Measurements from ENCODE around the gene PHLPP1.

The PHLPP1 gene

DNA sequence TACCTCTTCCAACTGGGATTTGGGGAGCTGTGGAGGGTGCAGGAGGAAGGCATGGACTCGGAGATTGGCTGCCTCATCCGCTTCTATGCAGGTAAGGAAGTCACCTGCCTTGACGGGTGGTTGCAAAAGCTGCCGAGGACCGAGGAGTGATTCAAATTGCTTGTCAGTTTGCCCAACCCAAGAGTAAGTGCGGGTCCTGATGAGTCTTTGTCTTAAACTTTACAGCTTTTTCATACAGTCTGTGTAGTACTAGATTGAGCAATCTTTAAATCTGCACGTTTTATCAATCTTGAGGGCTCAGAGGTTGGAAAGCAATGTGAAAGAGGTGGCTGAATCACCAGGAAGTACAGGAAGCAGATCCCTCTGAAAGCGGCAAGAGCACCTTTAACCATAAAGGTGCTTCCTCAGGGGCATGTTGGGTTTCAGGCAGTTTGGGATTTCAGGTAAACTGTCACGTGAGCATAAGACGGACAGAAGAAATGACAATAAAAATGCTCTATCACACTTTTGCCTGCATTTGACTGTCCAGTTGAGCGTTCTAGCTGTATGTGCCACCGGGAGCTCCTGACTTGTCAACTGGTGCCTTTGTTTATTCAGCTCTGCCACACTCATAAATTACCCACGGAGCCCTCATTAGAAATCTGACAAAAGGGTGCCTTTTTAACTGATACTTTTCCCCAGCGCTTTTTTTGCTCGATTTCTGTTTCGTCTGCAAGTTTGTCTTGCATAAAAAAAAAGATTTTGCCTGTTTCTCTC, 2.0 kb downstream of the PHLPP1 start (continued):
- TF ChIP-seq ZNF175 (tag by site-specific recombination; IDR thresholded peaks at IDR 0.05) (no peak), ZNF664 (tag by site-specific recombination; IDR thresholded peaks at IDR 0.05) (no peak), GLIS1 (tag by site-specific recombination; IDR thresholded peaks at IDR 0.05) (no peak; the same call in 1 of the 2 replicates), PATZ1 (tag by site-specific recombination; IDR thresholded peaks at IDR 0.05) (no peak), ZEB2 (tag by site-specific recombination; IDR thresholded peaks at IDR 0.05) (peak; percentile 80; the same call in 1 of the 2 replicates), SP3 (tag by site-specific recombination; IDR thresholded peaks at IDR 0.05) (0 out of 2 replicates have a peak, but pooled peaks have one; percentile 18), HOXC10 (CRISPR knock-in tag; IDR thresholded peaks at IDR 0.05) (no peak), ZNF2 (tag by site-specific recombination; IDR thresholded peaks at IDR 0.05) (no peak), ZNF214 (tag by site-specific recombination; IDR thresholded peaks at IDR 0.05; ENCODE audit: borderline replicate concordance) (no peak), FEZF1 (tag by site-specific recombination; IDR thresholded peaks at IDR 0.05) (peak; percentile 98), PBX3 (CRISPR knock-in tag; IDR thresholded peaks at IDR 0.05) (no peak), ZNF670 (tag by site-specific recombination; IDR thresholded peaks at IDR 0.05; ENCODE audit: low read depth) (no peak), ZFP37 (tag by site-specific recombination; IDR thresholded peaks at IDR 0.05) (peak; percentile 16; the same call in 1 of the 2 replicates), ELK4 (IDR thresholded peaks at IDR 0.05; ENCODE audit: borderline replicate concordance, low read depth, low read length) (no peak), ZNF580 (tag by site-specific recombination; IDR thresholded peaks at IDR 0.05) (peak; percentile 31; the same call in 1 of the 2 replicates), ZNF19 (tag by site-specific recombination; IDR thresholded peaks at IDR 0.05; ENCODE audit: low read depth) (no peak), ZNF184 (tag by site-specific recombination; IDR thresholded peaks at IDR 0.05) (no peak), ZNF112 (tag by site-specific recombination; IDR thresholded peaks at IDR 0.05) (no peak), ZNF624 (tag by site-specific recombination; IDR thresholded peaks at IDR 0.05) (no peak), ZNF549 (tag by site-specific recombination; IDR thresholded peaks at IDR 0.05) (no peak), MZF1 (tag by site-specific recombination; IDR thresholded peaks at IDR 0.05; ENCODE audit: borderline replicate concordance) (no peak)
- TF ChIP-seq, protein P1, sequence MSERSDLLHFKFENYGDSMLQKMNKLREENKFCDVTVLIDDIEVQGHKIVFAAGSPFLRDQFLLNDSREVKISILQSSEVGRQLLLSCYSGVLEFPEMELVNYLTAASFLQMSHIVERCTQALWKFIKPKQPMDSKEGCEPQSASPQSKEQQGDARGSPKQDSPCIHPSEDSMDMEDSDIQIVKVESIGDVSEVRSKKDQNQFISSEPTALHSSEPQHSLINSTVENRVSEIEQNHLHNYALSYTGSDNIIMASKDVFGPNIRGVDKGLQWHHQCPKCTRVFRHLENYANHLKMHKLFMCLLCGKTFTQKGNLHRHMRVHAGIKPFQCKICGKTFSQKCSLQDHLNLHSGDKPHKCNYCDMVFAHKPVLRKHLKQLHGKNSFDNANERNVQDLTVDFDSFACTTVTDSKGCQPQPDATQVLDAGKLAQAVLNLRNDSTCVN (tag by site-specific recombination; optimal IDR thresholded peaks at IDR 0.05): no peak
- TF ChIP-seq, protein P2, sequence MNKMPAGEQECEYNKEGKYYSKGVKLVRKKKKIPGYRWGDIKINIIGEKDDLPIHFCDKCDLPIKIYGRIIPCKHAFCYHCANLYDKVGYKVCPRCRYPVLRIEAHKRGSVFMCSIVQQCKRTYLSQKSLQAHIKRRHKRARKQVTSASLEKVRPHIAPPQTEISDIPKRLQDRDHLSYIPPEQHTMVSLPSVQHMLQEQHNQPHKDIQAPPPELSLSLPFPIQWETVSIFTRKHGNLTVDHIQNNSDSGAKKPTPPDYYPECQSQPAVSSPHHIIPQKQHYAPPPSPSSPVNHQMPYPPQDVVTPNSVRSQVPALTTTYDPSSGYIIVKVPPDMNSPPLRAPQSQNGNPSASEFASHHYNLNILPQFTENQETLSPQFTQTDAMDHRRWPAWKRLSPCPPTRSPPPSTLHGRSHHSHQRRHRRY (tag by site-specific recombination; IDR thresholded peaks at IDR 0.05): no peak
- TF ChIP-seq, protein P3, sequence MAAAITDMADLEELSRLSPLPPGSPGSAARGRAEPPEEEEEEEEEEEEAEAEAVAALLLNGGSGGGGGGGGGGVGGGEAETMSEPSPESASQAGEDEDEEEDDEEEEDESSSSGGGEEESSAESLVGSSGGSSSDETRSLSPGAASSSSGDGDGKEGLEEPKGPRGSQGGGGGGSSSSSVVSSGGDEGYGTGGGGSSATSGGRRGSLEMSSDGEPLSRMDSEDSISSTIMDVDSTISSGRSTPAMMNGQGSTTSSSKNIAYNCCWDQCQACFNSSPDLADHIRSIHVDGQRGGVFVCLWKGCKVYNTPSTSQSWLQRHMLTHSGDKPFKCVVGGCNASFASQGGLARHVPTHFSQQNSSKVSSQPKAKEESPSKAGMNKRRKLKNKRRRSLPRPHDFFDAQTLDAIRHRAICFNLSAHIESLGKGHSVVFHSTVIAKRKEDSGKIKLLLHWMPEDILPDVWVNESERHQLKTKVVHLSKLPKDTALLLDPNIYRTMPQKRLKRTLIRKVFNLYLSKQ (tag by site-specific recombination; IDR thresholded peaks at IDR 0.05; ENCODE audit: borderline replicate concordance): no peak
- TF ChIP-seq, protein P4, sequence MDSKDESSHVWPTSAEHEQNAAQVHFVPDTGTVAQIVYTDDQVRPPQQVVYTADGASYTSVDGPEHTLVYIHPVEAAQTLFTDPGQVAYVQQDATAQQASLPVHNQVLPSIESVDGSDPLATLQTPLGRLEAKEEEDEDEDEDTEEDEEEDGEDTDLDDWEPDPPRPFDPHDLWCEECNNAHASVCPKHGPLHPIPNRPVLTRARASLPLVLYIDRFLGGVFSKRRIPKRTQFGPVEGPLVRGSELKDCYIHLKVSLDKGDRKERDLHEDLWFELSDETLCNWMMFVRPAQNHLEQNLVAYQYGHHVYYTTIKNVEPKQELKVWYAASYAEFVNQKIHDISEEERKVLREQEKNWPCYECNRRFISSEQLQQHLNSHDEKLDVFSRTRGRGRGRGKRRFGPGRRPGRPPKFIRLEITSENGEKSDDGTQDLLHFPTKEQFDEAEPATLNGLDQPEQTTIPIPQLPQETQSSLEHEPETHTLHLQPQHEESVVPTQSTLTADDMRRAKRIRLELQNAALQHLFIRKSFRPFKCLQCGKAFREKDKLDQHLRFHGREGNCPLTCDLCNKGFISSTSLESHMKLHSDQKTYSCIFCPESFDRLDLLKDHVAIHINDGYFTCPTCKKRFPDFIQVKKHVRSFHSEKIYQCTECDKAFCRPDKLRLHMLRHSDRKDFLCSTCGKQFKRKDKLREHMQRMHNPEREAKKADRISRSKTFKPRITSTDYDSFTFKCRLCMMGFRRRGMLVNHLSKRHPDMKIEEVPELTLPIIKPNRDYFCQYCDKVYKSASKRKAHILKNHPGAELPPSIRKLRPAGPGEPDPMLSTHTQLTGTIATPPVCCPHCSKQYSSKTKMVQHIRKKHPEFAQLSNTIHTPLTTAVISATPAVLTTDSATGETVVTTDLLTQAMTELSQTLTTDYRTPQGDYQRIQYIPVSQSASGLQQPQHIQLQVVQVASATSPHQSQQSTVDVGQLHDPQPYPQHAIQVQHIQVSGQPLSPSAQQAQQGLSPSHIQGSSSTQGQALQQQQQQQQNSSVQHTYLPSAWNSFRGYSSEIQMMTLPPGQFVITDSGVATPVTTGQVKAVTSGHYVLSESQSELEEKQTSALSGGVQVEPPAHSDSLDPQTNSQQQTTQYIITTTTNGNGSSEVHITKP (tag by site-specific recombination; IDR thresholded peaks at IDR 0.05): no peak
